Peyer's patch (tissue), 4 donors: ENCODE measurements around the gene ENDOU. TPM values are rescaled to one million over a fixed set of nuclear protein-coding genes. Genes with fewer than 3 reads are reported as not detected.

Experiments used
- DNase-seq, 3 donors: peaks; one replicate each; pipeline ENCODE4 v3.0.0-alpha.2; 2017 to 2019
- H3K27ac ChIP-seq, 4 donors: fragments of 200-600 bp; sonication (generic); one replicate each; pipeline ENCODE4 v1.5.1; 2016 to 2019
- H3K27me3 ChIP-seq, 2 donors: fragments of 200-600 bp; sonication (generic); one replicate each; pipeline ENCODE4 v1.5.1; 2019
- H3K36me3 ChIP-seq, 3 donors: fragments of 200-600 bp; sonication (generic); one replicate each; pipeline ENCODE4 v1.5.1; 2016 to 2019
- H3K4me1 ChIP-seq, 4 donors: fragments of 200-600 bp; sonication (generic); one replicate each; pipeline ENCODE4 v1.5.1; 2016 to 2019
- H3K4me3 ChIP-seq, 4 donors: fragments of 200-600 bp; sonication (generic); 1 replicate in 3 of 4; 2 replicates in 1 of 4; pipeline ENCODE4 v1.5.1; 2016 to 2019; ENCODE audit warnings: mild to moderate bottlenecking in 1 of 4
- H3K9me3 ChIP-seq, 4 donors: fragments of 200-600 bp; sonication (generic); one replicate each; pipeline ENCODE4 v1.5.1; 2016 to 2019; ENCODE audit warnings: mild to moderate bottlenecking in 1 of 4
- CTCF ChIP-seq, 6 experiments: fragments of 450-650 bp in 4 of 6; fragments of 200-600 bp in 2 of 6; sonication (generic) in 1 of 6; IDR thresholded peaks; one replicate each; pipeline ENCODE4 v1.5.1; 2017 to 2019; ENCODE audit warnings: antibody characterized with exemption in 6 of 6, mild to moderate bottlenecking in 3 of 6, moderate library complexity in 1 of 6
- POLR2A ChIP-seq, 2 donors: fragments of 450-650 bp; IDR thresholded peaks; one replicate each; pipeline ENCODE4 v1.5.1; 2017; ENCODE audit warnings: antibody characterized with exemption in 2 of 2, mild to moderate bottlenecking in 2 of 2, moderate library complexity in 2 of 2
- total RNA-seq, 4 donors: library from RNA; depleted of rRNA; stranded (reverse); fragments of >200 nt; gene quantifications; one replicate each; pipeline ENCODE4 v1.1.0, GENCODE V29; 2016

Gene ENDOU
- total RNA-seq, 4 donors from 2014 or later, result not detected

DNA sequence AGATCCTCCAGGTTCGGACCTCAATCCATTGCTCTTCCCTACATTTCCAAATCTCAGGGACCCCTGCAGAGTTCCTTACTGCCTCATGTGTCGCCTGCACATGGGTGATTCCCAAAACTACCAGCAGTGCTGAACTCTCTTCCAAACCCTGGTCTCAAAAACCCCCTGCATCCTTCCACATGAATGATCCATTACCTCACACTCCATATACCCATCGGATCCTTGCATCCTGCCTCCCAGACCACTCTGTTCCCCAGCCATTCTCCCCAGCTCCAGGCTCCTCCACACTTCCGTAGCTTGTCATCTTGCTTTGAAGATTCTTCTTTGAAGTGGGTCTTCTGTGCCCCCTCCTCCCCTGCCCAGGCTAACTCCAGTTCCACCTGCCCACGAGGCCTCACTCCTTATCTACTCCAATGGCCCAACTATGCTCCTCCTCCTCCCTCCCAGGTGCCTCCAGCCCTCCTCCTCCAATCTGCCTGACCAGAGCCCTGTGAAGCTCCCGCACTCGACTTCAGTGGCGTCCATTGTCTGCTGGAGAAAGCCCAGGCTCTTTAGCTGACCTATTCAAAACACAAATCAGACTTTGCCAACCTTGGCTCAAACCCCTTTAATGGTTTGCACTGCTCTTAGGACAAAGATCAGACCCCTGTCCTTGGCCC lies 19.6 kb upstream of the ENDOU start:
- Histone ChIP-seq H3K9me3 (no peaks in the 10 kb centered on the region), H3K4me1 (peaks cover 0 to 19% (median 17%) of the 10 kb centered on the region in 4 donors), H3K4me3 (no peak overlapping the region), H3K27ac (no peak overlapping the region), H3K27me3 (no peaks in the 10 kb centered on the region), H3K36me3 (no peaks in the 10 kb centered on the region)
- no peak for DNase-seq
- no peak for TF ChIP-seq CTCF (IDR thresholded peaks at IDR 0.05)
- no peak for TF ChIP-seq POLR2A (IDR thresholded peaks at IDR 0.05)

DNA sequence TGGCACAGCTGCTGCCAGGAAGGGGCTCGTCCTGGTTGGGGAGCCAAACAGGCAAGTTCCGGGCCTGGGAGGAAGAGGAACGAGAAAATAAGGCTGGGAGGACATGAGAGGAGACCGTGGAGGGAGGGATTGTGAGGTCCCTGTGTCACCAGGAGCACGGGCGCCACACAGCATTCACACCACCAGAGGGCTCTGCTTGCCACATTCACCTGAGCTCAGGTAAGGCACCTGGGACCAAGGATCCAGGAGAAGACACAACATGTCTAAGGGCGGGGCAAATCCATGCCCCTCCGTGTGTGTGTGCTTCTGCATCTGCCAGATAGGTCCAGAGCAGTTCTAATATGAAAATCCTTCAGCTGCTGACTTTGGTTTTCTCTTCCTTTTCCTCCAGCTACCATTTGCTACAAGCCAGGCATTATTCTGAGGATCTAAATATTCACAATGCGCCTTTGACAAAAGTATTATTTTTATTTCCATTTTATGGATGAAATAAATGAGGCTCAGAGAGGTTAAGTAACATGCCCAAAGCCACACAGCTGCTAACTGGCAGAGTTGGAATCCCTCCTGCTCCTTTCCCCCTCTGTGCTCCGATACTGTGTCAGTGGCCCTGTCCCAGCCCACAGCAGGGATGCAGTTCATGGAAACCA lies 18.8 kb upstream of the ENDOU start:
- H3K4me3 ChIP-seq, result no peak overlapping the region
- no peaks in the 10 kb centered on the region for H3K27me3 ChIP-seq
- H3K36me3 ChIP-seq, result no peaks in the 10 kb centered on the region
- DNase-seq, result peak; percentile 70 to 93 (median 78)
- peaks cover 0 to 26% (median 21%) of the 10 kb centered on the region in 4 donors for H3K4me1 ChIP-seq
- H3K27ac ChIP-seq, result no peak overlapping the region
- no peaks in the 10 kb centered on the region for H3K9me3 ChIP-seq
- peak; percentile 13 to 88 (median 78) for TF ChIP-seq CTCF (IDR thresholded peaks at IDR 0.05)
- no peak for TF ChIP-seq POLR2A (IDR thresholded peaks at IDR 0.05)

GRCh38 chr12:47743311-47743860 lies 18.1 kb upstream of the ENDOU start:
- H3K9me3 ChIP-seq, result no peaks in the 10 kb centered on the region
- no peak for DNase-seq
- no peaks in the 10 kb centered on the region for H3K27me3 ChIP-seq
- no peak for TF ChIP-seq POLR2A (IDR thresholded peaks at IDR 0.05)
- TF ChIP-seq CTCF (IDR thresholded peaks at IDR 0.05), result no peak
- H3K4me1 ChIP-seq, result peaks cover 0 to 26% (median 22%) of the 10 kb centered on the region in 4 donors
- no peak overlapping the region for H3K27ac ChIP-seq
- H3K4me3 ChIP-seq, result no peak overlapping the region
- H3K36me3 ChIP-seq, result no peaks in the 10 kb centered on the region

GRCh38 chr12:47742253-47742825 lies 17.0 kb upstream of the ENDOU start:
- Histone ChIP-seq H3K27ac (peak overlapping the region in 1 of 4 donors; percentile 65), H3K9me3 (no peaks in the 10 kb centered on the region), H3K36me3 (no peaks in the 10 kb centered on the region), H3K27me3 (no peaks in the 10 kb centered on the region), H3K4me1 (peaks cover 2 to 31% (median 24%) of the 10 kb centered on the region in 4 donors), H3K4me3 (no peak overlapping the region)
- no peak for TF ChIP-seq POLR2A (IDR thresholded peaks at IDR 0.05)
- peak; percentile 90 to 96 (median 95) for TF ChIP-seq CTCF (IDR thresholded peaks at IDR 0.05)
- peak; percentile 73 to 87 (median 81) for DNase-seq

GRCh38 chr12:47741340-47741703 lies 16.0 kb upstream of the ENDOU start:
- H3K4me3 ChIP-seq, result no peak overlapping the region
- no peaks in the 10 kb centered on the region for H3K36me3 ChIP-seq
- H3K9me3 ChIP-seq, result no peaks in the 10 kb centered on the region
- TF ChIP-seq CTCF (IDR thresholded peaks at IDR 0.05) (no peak), POLR2A (IDR thresholded peaks at IDR 0.05) (no peak)
- peak overlapping the region; percentile 3 to 67 (median 44) for H3K27ac ChIP-seq
- peak; percentile 85 to 93 (median 87) for DNase-seq
- no peaks in the 10 kb centered on the region for H3K27me3 ChIP-seq
- H3K4me1 ChIP-seq, result peaks cover 3 to 39% (median 23%) of the 10 kb centered on the region in 4 donors
